Measurements from ENCODE around the gene PLAU. TPM values are rescaled to one million over a fixed set of nuclear protein-coding genes. Genes with fewer than 3 reads are reported as not detected.
A peak's percentile ranks its signal among the peaks of the same experiment; 100 is the strongest.

Gene PLAU
- total RNA-seq, 1 experiment from 2014 or later, result 1,582 TPM

GRCh38 chr10:73879296-73880173 lies 31.4 kb upstream of the PLAU start:
- BruUV-seq (replicated peaks), result no TSS peak
- Histone ChIP-seq H3K79me2 (ENCODE audit: low read length) (no peaks in the 10 kb centered on the region), H3K4me1 (ENCODE audit: insufficient read depth, low read length) (peaks cover 51% of the 10 kb centered on the region), H3F3A (ENCODE audit: low read length, unreplicated experiment) (no peaks in the 10 kb centered on the region), H3K27ac (ENCODE audit: low read length) (no peak overlapping the region), H3K9me2 (replicated peaks; ENCODE audit: low read length) (no peaks in the 10 kb centered on the region), H3K4me2 (ENCODE audit: low read length) (peak overlapping the region; percentile 54), H3K4me3 (ENCODE audit: low read length) (peak overlapping the region; percentile 8; the same call in 1 of the 2 replicates), H4K20me1 (ENCODE audit: low read length) (no peaks in the 10 kb centered on the region), H3K36me3 (ENCODE audit: low read depth, low read length) (no peaks in the 10 kb centered on the region), H3K9ac (ENCODE audit: low read length) (peak overlapping the region; percentile 2; the same call in 1 of the 2 replicates), H2AFZ (ENCODE audit: low read length) (peak overlapping the region; percentile 67), H3K9me3 (ENCODE audit: low read length) (no peaks in the 10 kb centered on the region), H3K27me3 (ENCODE audit: low read length) (no peaks in the 10 kb centered on the region)
- TF ChIP-seq EZH2 (IDR thresholded peaks at IDR 0.05; ENCODE audit: low read length, unreplicated experiment) (no peak), CTCF (conservative IDR thresholded peaks at IDR 0.05; ENCODE audit: low read depth, low read length) (peak; percentile 100)
- ATAC-seq (peak; percentile 76), DNase-seq (peak; percentile 100)
- ChIA-PET CTCF (interaction anchor here (0.5 to 2.0 kb wide), 48 partner anchors 9 to 922 kb away, joined by 3 to 39 read pairs (median 4); partner anchors contain the start of genes ADK, AP3M1, CHCHD1 and VCL), POLR2A (ENCODE audit: unreplicated experiment) (interaction anchor here (0.5 to 0.9 kb wide), 10 partner anchors 9 to 623 kb away, joined by 3 to 10 read pairs (median 5); partner anchors contain the start of gene VCL)
- intact Hi-C loops (cut with micrococcal nuclease), result loop anchor here (1.0 to 5.0 kb wide), 6 partner anchors 30 to 227 kb away; partner anchors contain the start of gene NDST2

GRCh38 chr10:73881221-73881919 lies 29.6 kb upstream of the PLAU start:
- ChIA-PET POLR2A (ENCODE audit: unreplicated experiment) (interaction anchor here (0.5 kb wide), 1 partner anchor 263 kb away, joined by 3 read pairs; no protein-coding TSS in a partner anchor), CTCF (interaction anchor here (0.5 to 1.1 kb wide), 3 partner anchors 32 to 59 kb away, joined by 3 to 5 read pairs (median 4); no protein-coding TSS in a partner anchor)
- Histone ChIP-seq H2AFZ (ENCODE audit: low read length) (no peak overlapping the region), H3K9me3 (ENCODE audit: low read length) (no peaks in the 10 kb centered on the region), H3K9ac (ENCODE audit: low read length) (no peak overlapping the region), H3K4me1 (ENCODE audit: insufficient read depth, low read length) (peaks cover 42% of the 10 kb centered on the region), H3K4me3 (ENCODE audit: low read length) (no peak overlapping the region), H3K4me2 (ENCODE audit: low read length) (no peak overlapping the region), H3K79me2 (ENCODE audit: low read length) (no peaks in the 10 kb centered on the region), H4K20me1 (ENCODE audit: low read length) (no peaks in the 10 kb centered on the region), H3F3A (ENCODE audit: low read length, unreplicated experiment) (no peaks in the 10 kb centered on the region), H3K36me3 (ENCODE audit: low read depth, low read length) (no peaks in the 10 kb centered on the region), H3K27ac (ENCODE audit: low read length) (no peak overlapping the region), H3K27me3 (ENCODE audit: low read length) (no peaks in the 10 kb centered on the region), H3K9me2 (replicated peaks; ENCODE audit: low read length) (no peaks in the 10 kb centered on the region)
- ATAC-seq (no peak), DNase-seq (peak; percentile 64)
- TF ChIP-seq EZH2 (IDR thresholded peaks at IDR 0.05; ENCODE audit: low read length, unreplicated experiment) (no peak), CTCF (conservative IDR thresholded peaks at IDR 0.05; ENCODE audit: low read depth, low read length) (no peak), EZH2phosphoT487 (IDR thresholded peaks at IDR 0.05; ENCODE audit: borderline replicate concordance, low read length) (no peak)
- intact Hi-C loops (cut with micrococcal nuclease), result no loop called here
- no TSS peak for BruUV-seq (replicated peaks)
